ENCODE measurements around the gene LDAH.

DNA sequence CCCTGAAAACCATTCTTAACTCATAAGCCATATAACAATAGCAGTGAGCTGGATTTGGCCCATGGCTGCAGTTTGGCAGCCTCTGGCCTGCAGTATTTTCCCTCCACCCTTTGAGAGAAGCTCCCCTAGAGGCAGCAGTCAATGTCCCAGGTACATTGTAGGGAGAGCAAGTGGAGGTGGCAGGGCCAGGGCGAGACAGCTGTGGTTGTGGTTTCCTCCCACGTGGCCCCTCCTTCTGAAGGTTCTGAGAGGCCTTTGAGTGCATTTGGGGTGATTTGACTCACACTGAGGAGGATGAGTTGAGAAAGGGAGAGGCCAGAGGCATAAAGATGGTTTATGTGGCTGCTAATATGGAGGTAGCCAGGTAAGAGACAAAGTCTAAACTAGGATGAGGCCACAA lies 45.5 kb upstream of the LDAH start:
- TF ChIP-seq ZNF530 (tag by site-specific recombination; IDR thresholded peaks at IDR 0.05; ENCODE audit: low read depth) (no peak), ZNF341 (tag by site-specific recombination; IDR thresholded peaks at IDR 0.05; ENCODE audit: low read depth) (no peak), ZNF514 (tag by site-specific recombination; IDR thresholded peaks at IDR 0.05) (no peak)
- TF ChIP-seq, protein P1, sequence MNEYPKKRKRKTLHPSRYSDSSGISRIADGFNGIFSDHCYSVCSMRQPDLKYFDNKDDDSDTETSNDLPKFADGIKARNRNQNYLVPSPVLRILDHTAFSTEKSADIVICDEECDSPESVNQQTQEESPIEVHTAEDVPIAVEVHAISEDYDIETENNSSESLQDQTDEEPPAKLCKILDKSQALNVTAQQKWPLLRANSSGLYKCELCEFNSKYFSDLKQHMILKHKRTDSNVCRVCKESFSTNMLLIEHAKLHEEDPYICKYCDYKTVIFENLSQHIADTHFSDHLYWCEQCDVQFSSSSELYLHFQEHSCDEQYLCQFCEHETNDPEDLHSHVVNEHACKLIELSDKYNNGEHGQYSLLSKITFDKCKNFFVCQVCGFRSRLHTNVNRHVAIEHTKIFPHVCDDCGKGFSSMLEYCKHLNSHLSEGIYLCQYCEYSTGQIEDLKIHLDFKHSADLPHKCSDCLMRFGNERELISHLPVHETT (tag by site-specific recombination; IDR thresholded peaks at IDR 0.05): no peak
- TF ChIP-seq, protein P2, sequence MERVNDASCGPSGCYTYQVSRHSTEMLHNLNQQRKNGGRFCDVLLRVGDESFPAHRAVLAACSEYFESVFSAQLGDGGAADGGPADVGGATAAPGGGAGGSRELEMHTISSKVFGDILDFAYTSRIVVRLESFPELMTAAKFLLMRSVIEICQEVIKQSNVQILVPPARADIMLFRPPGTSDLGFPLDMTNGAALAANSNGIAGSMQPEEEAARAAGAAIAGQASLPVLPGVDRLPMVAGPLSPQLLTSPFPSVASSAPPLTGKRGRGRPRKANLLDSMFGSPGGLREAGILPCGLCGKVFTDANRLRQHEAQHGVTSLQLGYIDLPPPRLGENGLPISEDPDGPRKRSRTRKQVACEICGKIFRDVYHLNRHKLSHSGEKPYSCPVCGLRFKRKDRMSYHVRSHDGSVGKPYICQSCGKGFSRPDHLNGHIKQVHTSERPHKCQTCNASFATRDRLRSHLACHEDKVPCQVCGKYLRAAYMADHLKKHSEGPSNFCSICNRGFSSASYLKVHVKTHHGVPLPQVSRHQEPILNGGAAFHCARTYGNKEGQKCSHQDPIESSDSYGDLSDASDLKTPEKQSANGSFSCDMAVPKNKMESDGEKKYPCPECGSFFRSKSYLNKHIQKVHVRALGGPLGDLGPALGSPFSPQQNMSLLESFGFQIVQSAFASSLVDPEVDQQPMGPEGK (tag by site-specific recombination; IDR thresholded peaks at IDR 0.05): no peak
- TF ChIP-seq, protein P3, sequence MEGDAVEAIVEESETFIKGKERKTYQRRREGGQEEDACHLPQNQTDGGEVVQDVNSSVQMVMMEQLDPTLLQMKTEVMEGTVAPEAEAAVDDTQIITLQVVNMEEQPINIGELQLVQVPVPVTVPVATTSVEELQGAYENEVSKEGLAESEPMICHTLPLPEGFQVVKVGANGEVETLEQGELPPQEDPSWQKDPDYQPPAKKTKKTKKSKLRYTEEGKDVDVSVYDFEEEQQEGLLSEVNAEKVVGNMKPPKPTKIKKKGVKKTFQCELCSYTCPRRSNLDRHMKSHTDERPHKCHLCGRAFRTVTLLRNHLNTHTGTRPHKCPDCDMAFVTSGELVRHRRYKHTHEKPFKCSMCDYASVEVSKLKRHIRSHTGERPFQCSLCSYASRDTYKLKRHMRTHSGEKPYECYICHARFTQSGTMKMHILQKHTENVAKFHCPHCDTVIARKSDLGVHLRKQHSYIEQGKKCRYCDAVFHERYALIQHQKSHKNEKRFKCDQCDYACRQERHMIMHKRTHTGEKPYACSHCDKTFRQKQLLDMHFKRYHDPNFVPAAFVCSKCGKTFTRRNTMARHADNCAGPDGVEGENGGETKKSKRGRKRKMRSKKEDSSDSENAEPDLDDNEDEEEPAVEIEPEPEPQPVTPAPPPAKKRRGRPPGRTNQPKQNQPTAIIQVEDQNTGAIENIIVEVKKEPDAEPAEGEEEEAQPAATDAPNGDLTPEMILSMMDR (tag by site-specific recombination; IDR thresholded peaks at IDR 0.05): no peak
